ENCODE results near the gene TTC24. TPM values are rescaled to one million over a fixed set of nuclear protein-coding genes. Genes with fewer than 3 reads are reported as not detected.

The TTC24 gene
- polyA plus RNA-seq, 3 donors: 0.14 to 0.31 TPM; not detected in 1

GRCh38 chr1:156555715-156556114 lies 23.8 kb upstream of the TTC24 start:
- Histone ChIP-seq H4K20me1 (ENCODE audit: insufficient read depth, low read length) (no peaks in the 10 kb centered on the region), H3K36me3 (replicated peaks in 1 of 2; ENCODE audit: control insufficient read depth in 1 of 2, insufficient read depth in 2 of 2, low read length in 2 of 2) (peaks cover 10 to 30% of the 10 kb centered on the region in 2 donors), H3K4me2 (replicated peaks; ENCODE audit: extremely low read depth, low read length, poor library complexity, severe bottlenecking) (no peak overlapping the region), H3K4me3 (replicated peaks in 1 of 3; ENCODE audit: low read depth in 2 of 3, low read length in 3 of 3) (no peak overlapping the region), H3K9me3 (replicated peaks in 1 of 2; ENCODE audit: control insufficient read depth in 1 of 2, insufficient read depth in 1 of 2, low read length in 2 of 2) (no peaks in the 10 kb centered on the region), H3K4me1 (ENCODE audit: control insufficient read depth in 1 of 2, insufficient read depth in 2 of 2, low read length in 2 of 2) (peaks cover 41 to 45% of the 10 kb centered on the region in 2 donors), H2AFZ (ENCODE audit: insufficient read depth, low read depth, low read length, poor library complexity, severe bottlenecking) (no peak overlapping the region), H3K79me2 (ENCODE audit: insufficient read depth, low read length) (no peaks in the 10 kb centered on the region), H3K27me3 (ENCODE audit: control insufficient read depth in 2 of 2, insufficient read depth in 2 of 2, low read length in 2 of 2) (no peaks in the 10 kb centered on the region), H3K27ac (ENCODE audit: low read depth in 1 of 2, low read length in 2 of 2) (peak overlapping the region in 1 of 2 donors; percentile 93), H3K9ac (ENCODE audit: insufficient read depth, low read length, poor library complexity, severe bottlenecking) (no peak overlapping the region)
- TF ChIP-seq CTCF (IDR thresholded peaks at IDR 0.05): no peak
- intact Hi-C loops (cut with micrococcal nuclease): loop anchor here in 1 of 2 donors (10.0 kb wide), 1 partner anchor 61 kb away; no protein-coding TSS in a partner anchor
- Mint-ChIP-seq H3K36me3 (peaks cover 18 to 29% of the 10 kb centered on the region in 2 donors), H3K27me3 (ENCODE audit: low read depth in 3 of 3) (peaks cover 0 to 2% (median 1%) of the 10 kb centered on the region in 3 donors), H3K4me3 (no peak overlapping the region), H3K4me1 (peaks cover 52% of the 10 kb centered on the region), H3K9me3 (peaks cover 0 to 1% (median 0%) of the 10 kb centered on the region in 7 donors), H3K27ac (peak overlapping the region in 4 of 7 donors; percentile 15 to 81 (median 42))
- WGBS (ENCODE audit: insufficient coverage): no CpG with 5 or more reads among the region's 2 CpGs
- DNase-seq: no peak

- Mint-ChIP-seq H3K27me3 (ENCODE audit: low read depth in 3 of 3) (peaks cover 0 to 2% (median 1%) of the 10 kb centered on the region in 3 donors), H3K4me3 (no peak overlapping the region), H3K4me1 (peaks cover 46% of the 10 kb centered on the region), H3K9me3 (peaks cover 0 to 1% (median 0%) of the 10 kb centered on the region in 7 donors), H3K27ac (peak overlapping the region in 1 of 7 donors; percentile 68), H3K36me3 (peaks cover 17 to 34% of the 10 kb centered on the region in 2 donors)
- DNase-seq: no peak
- no peak overlapping the region for H3K9ac ChIP-seq (ENCODE audit: insufficient read depth, low read length, poor library complexity, severe bottlenecking)
- peak overlapping the region in 1 of 2 donors; percentile 93 for H3K27ac ChIP-seq (ENCODE audit: low read depth in 1 of 2, low read length in 2 of 2)
- H2AFZ ChIP-seq (ENCODE audit: insufficient read depth, low read depth, low read length, poor library complexity, severe bottlenecking): no peak overlapping the region
- TF ChIP-seq CTCF (IDR thresholded peaks at IDR 0.05): no peak
- intact Hi-C loops (cut with micrococcal nuclease): loop anchor here in 1 of 2 donors (10.0 kb wide), 1 partner anchor 62 kb away; no protein-coding TSS in a partner anchor
- no peak overlapping the region for H3K4me2 ChIP-seq (replicated peaks; ENCODE audit: extremely low read depth, low read length, poor library complexity, severe bottlenecking)
- H4K20me1 ChIP-seq (ENCODE audit: insufficient read depth, low read length): no peaks in the 10 kb centered on the region
- no peaks in the 10 kb centered on the region for H3K9me3 ChIP-seq (replicated peaks in 1 of 2; ENCODE audit: control insufficient read depth in 1 of 2, insufficient read depth in 1 of 2, low read length in 2 of 2)
- peaks cover 38 to 40% of the 10 kb centered on the region in 2 donors for H3K4me1 ChIP-seq (ENCODE audit: control insufficient read depth in 1 of 2, insufficient read depth in 2 of 2, low read length in 2 of 2)
- 77% methylated on average over 6 of the region's 9 CpGs for WGBS (ENCODE audit: insufficient coverage)
- H3K4me3 ChIP-seq (replicated peaks in 1 of 3; ENCODE audit: low read depth in 2 of 3, low read length in 3 of 3): no peak overlapping the region
- H3K79me2 ChIP-seq (ENCODE audit: insufficient read depth, low read length): no peaks in the 10 kb centered on the region
- peaks cover 10 to 33% of the 10 kb centered on the region in 2 donors for H3K36me3 ChIP-seq (replicated peaks in 1 of 2; ENCODE audit: control insufficient read depth in 1 of 2, insufficient read depth in 2 of 2, low read length in 2 of 2)
- no peaks in the 10 kb centered on the region for H3K27me3 ChIP-seq (ENCODE audit: control insufficient read depth in 2 of 2, insufficient read depth in 2 of 2, low read length in 2 of 2)
These were observed 23.2 kb upstream of the TTC24 start for GRCh38 chr1:156556354-156556753.
